WTC11 (cell line): ENCODE data around the gene OVOL3. TPM values are rescaled to one million over a fixed set of nuclear protein-coding genes. Genes with fewer than 3 reads are reported as not detected.

Experiments
- ATAC-seq: fragments of 200-7000 bp; cut with Tn5 transposase; 2 replicates; pipeline ENCODE4 v1.10.0; 2021; ENCODE audit warnings: mild to moderate bottlenecking, moderate library complexity
- CTCF ChIA-PET: fragments of 300-600 bp; sonication (Branson Sonifier 250); formaldehyde crosslinking; loops from one replicate; lab custom pipeline; 2021; ENCODE audit warnings: antibody characterized with exemption; lab: Charles Lee
- POLR2A ChIA-PET: fragments of 350-600 bp; sonication (Branson Sonifier 250); formaldehyde crosslinking; loops from one replicate; lab custom pipeline; 2021; ENCODE audit warnings: antibody characterized with exemption; lab: Charles Lee
- DNase-seq: peaks from one replicate; pipeline ENCODE4 v3.0.0; 2021; ENCODE audit warnings: low spot score
- H3K27ac Mint-ChIP-seq: 2 replicates; pipeline ENCODE4 v1.8.0; 2021; ENCODE audit warnings: mixed read lengths
- H3K27me3 Mint-ChIP-seq: 2 replicates; pipeline ENCODE4 v1.8.0; 2021; ENCODE audit warnings: low read depth, mild to moderate bottlenecking, moderate library complexity, mixed read lengths
- H3K36me3 Mint-ChIP-seq: 2 replicates; pipeline ENCODE4 v1.8.0; 2021; ENCODE audit warnings: mixed read lengths
- H3K4me1 Mint-ChIP-seq: 2 replicates; pipeline ENCODE4 v1.8.0; 2022; ENCODE audit warnings: mixed read lengths
- H3K4me3 Mint-ChIP-seq: 2 replicates; pipeline ENCODE4 v1.8.0; 2021; ENCODE audit warnings: mild to moderate bottlenecking, moderate library complexity, mixed read lengths
- H3K9me3 Mint-ChIP-seq: 2 replicates; pipeline ENCODE4 v1.8.0; 2021; ENCODE audit warnings: mixed read lengths
- ETV6 ChIP-seq: sonication (generic); formaldehyde crosslinking; IDR thresholded peaks from 2 replicates; pipeline ENCODE4 v1.8.1; 2022; ENCODE audit warnings: mild to moderate bottlenecking, missing genetic modification reagents
- FOXJ3 ChIP-seq: sonication (generic); formaldehyde crosslinking; IDR thresholded peaks from 2 replicates; pipeline ENCODE4 v1.9.0; 2021; ENCODE audit warnings: missing genetic modification reagents, mild to moderate bottlenecking, borderline replicate concordance
- HMGA2 ChIP-seq: fragments of 250-450 bp; sonication (Bioruptor Pico); IDR thresholded peaks from 2 replicates; pipeline ENCODE4 v1.4.0; 2021; ENCODE audit warnings: mild to moderate bottlenecking, moderate library complexity
- JUN ChIP-seq: sonication (generic); formaldehyde crosslinking; IDR thresholded peaks from 2 replicates; pipeline ENCODE4 v1.8.0; 2023; ENCODE audit warnings: mild to moderate bottlenecking, missing genetic modification reagents
- NFE2L1 ChIP-seq: sonication (generic); formaldehyde crosslinking; IDR thresholded peaks from 2 replicates; pipeline ENCODE4 v1.8.1; 2023; ENCODE audit warnings: missing genetic modification reagents
- NR1H2 ChIP-seq: sonication (generic); formaldehyde crosslinking; IDR thresholded peaks from 2 replicates; pipeline ENCODE4 v1.9.0; 2021; ENCODE audit warnings: mild to moderate bottlenecking, moderate library complexity, missing genetic modification reagents
- SMAD3 ChIP-seq: sonication (generic); formaldehyde crosslinking; IDR thresholded peaks from 2 replicates; pipeline ENCODE4 v1.8.0; 2022; ENCODE audit warnings: missing genetic modification reagents, mild to moderate bottlenecking, borderline replicate concordance
- SP1 ChIP-seq: sonication (generic); formaldehyde crosslinking; conservative IDR thresholded peaks from 2 replicates; pipeline ENCODE4 v1.8.1; 2022; ENCODE audit warnings: missing genetic modification reagents
- TEAD1 ChIP-seq: sonication (generic); formaldehyde crosslinking; IDR thresholded peaks from 2 replicates; pipeline ENCODE4 v1.8.0; 2022; ENCODE audit warnings: mild to moderate bottlenecking, missing genetic modification reagents
- ZBTB21 ChIP-seq: sonication (generic); formaldehyde crosslinking; IDR thresholded peaks from 2 replicates; pipeline ENCODE4 v1.8.1; 2023; ENCODE audit warnings: mild to moderate bottlenecking, missing genetic modification reagents, borderline replicate concordance
- total RNA-seq: library from RNA; stranded (reverse); gene quantifications from 3 replicates; pipeline ENCODE4 v1.2.3, GENCODE V29; 2021
- TF ChIP-seq, protein P1 (sequence below): sonication (generic); formaldehyde crosslinking; IDR thresholded peaks from 2 replicates; pipeline ENCODE4 v1.8.1; 2023; ENCODE audit warnings: mild to moderate bottlenecking, moderate library complexity, missing genetic modification reagents
- TF ChIP-seq, protein P2 (sequence below): sonication (generic); formaldehyde crosslinking; IDR thresholded peaks from 2 replicates; pipeline ENCODE4 v1.8.0; 2022; ENCODE audit warnings: mild to moderate bottlenecking, missing genetic modification reagents
- TF ChIP-seq, protein P3 (sequence below): sonication (generic); formaldehyde crosslinking; IDR thresholded peaks from 2 replicates; pipeline ENCODE4 v1.8.0; 2022; ENCODE audit warnings: mild to moderate bottlenecking, missing genetic modification reagents
- TF ChIP-seq, protein P4 (sequence below): sonication (generic); formaldehyde crosslinking; IDR thresholded peaks from 2 replicates; pipeline ENCODE4 v1.8.1; 2022; ENCODE audit warnings: mild to moderate bottlenecking, moderate library complexity, missing genetic modification reagents
- TF ChIP-seq, protein P5 (sequence below): sonication (generic); formaldehyde crosslinking; IDR thresholded peaks from 2 replicates; pipeline ENCODE4 v1.8.1; 2023; ENCODE audit warnings: mild to moderate bottlenecking, missing genetic modification reagents
- TF ChIP-seq, protein P6 (sequence below): sonication (generic); formaldehyde crosslinking; IDR thresholded peaks from 2 replicates; pipeline ENCODE4 v1.8.0; 2022; ENCODE audit warnings: mild to moderate bottlenecking, missing genetic modification reagents
- TF ChIP-seq, protein P7 (sequence below): sonication (generic); formaldehyde crosslinking; IDR thresholded peaks from 2 replicates; pipeline ENCODE4 v1.8.1; 2023; ENCODE audit warnings: mild to moderate bottlenecking, missing genetic modification reagents

The OVOL3 gene
- total RNA-seq, 1 experiment from 2014 or later = not detected

DNA sequence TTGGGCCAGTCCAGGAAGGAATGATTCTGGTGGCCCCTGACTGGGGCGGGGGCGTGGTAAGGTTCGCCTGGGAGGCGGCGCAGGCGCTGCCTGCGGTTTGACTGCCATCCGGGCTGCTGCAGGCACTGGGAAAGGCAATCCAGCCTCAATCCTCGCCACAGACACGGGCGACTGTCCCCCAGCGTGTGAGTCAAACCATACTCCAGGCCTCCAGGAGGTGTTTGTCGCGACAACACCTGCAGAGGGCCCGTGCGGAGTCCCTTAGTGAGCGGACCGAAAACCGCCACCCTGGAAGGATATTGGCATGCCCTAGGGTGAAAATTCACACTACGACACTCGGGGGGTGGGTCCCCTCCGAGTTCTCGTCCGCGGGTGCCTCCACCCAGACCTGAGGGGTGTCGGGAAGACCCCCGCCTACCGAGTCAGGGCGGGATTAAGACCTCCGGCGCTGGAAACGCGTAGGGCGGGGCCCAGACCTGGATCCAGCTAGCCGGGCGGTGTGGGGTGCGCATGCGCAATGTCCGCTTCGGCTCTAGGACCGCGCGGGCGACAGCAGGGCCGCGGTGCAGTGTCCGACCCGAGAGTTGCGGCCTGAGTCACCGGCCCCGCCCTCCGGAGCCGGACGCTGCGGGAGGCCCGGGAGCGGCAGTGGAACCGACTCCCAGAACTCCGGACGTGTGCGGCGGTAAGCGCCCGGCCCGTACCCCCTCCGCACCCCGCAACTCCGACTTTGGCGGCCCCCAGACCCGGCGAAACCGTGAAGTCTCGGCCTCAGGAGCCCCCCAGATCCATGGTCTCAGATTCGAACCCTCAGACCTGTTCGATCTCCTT, 28.7 kb downstream of the OVOL3 start, which contains the start of gene CAPNS1 (continued):
- TF ChIP-seq, protein P1, sequence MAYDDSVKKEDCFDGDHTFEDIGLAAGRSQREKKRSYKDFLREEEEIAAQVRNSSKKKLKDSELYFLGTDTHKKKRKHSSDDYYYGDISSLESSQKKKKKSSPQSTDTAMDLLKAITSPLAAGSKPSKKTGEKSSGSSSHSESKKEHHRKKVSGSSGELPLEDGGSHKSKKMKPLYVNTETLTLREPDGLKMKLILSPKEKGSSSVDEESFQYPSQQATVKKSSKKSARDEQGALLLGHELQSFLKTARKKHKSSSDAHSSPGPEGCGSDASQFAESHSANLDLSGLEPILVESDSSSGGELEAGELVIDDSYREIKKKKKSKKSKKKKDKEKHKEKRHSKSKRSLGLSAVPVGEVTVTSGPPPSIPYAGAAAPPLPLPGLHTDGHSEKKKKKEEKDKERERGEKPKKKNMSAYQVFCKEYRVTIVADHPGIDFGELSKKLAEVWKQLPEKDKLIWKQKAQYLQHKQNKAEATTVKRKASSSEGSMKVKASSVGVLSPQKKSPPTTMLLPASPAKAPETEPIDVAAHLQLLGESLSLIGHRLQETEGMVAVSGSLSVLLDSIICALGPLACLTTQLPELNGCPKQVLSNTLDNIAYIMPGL = no peak; the same call in 1 of the 2 replicates
- TF ChIP-seq SP1 (peak; percentile 93), SMAD3 (peak; percentile 84; the same call in 1 of the 2 replicates), FOXJ3 (CRISPR knock-in tag) (no peak), ETV6 (CRISPR knock-in tag) (peak; percentile 84), HMGA2 (CRISPR knock-in tag) (no peak), NR1H2 (CRISPR knock-in tag) (no peak), JUN (CRISPR knock-in tag) (no peak)
- TF ChIP-seq, protein P2, sequence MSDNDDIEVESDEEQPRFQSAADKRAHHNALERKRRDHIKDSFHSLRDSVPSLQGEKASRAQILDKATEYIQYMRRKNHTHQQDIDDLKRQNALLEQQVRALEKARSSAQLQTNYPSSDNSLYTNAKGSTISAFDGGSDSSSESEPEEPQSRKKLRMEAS = peak; percentile 62; the same call in 1 of the 2 replicates
- TF ChIP-seq, protein P3, sequence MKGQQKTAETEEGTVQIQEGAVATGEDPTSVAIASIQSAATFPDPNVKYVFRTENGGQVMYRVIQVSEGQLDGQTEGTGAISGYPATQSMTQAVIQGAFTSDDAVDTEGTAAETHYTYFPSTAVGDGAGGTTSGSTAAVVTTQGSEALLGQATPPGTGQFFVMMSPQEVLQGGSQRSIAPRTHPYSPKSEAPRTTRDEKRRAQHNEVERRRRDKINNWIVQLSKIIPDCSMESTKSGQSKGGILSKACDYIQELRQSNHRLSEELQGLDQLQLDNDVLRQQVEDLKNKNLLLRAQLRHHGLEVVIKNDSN (CRISPR knock-in tag) = no peak
- TF ChIP-seq, protein P4, sequence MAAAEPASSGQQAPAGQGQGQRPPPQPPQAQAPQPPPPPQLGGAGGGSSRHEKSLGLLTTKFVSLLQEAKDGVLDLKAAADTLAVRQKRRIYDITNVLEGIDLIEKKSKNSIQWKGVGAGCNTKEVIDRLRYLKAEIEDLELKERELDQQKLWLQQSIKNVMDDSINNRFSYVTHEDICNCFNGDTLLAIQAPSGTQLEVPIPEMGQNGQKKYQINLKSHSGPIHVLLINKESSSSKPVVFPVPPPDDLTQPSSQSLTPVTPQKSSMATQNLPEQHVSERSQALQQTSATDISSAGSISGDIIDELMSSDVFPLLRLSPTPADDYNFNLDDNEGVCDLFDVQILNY (CRISPR knock-in tag) = peak; percentile 54; the same call in 1 of the 2 replicates
- TF ChIP-seq, protein P5, sequence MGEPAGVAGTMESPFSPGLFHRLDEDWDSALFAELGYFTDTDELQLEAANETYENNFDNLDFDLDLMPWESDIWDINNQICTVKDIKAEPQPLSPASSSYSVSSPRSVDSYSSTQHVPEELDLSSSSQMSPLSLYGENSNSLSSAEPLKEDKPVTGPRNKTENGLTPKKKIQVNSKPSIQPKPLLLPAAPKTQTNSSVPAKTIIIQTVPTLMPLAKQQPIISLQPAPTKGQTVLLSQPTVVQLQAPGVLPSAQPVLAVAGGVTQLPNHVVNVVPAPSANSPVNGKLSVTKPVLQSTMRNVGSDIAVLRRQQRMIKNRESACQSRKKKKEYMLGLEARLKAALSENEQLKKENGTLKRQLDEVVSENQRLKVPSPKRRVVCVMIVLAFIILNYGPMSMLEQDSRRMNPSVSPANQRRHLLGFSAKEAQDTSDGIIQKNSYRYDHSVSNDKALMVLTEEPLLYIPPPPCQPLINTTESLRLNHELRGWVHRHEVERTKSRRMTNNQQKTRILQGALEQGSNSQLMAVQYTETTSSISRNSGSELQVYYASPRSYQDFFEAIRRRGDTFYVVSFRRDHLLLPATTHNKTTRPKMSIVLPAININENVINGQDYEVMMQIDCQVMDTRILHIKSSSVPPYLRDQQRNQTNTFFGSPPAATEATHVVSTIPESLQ = no peak

DNA sequence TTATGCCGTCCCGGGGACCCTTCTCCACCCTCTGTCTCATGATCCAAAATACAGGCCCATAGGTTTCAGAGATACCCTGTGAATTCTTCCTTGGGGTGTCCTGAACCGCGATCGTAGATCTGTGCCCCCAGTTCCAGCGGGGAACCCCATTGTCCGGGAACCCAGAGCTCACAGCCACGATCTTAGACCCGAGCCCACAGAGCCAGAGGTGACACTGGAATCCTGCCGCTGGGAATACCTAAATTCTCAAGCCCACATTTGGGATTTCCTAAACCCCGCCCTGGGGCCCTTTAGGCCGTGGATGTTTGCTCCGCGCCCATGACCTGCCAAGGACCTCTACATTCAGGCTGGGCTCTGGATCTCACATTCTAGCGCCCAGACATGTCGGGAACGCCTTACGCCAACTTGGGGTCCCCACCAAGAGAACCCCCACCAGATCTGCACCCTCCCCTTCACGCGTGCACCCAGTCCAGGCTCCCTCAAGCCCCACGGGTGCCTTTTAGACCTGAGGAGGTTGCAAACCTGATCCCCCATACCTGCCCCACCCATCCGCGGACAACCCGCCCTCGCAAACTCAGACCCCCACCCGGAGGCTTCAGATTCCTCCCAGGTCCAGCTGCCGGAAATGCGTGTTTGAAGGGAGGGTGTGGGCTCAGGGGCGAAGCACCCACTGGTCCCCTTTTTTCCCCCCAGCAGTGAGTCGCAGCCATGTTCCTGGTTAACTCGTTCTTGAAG, 29.5 kb downstream of the OVOL3 start:
- ChIA-PET CTCF (interaction anchor here (0.6 to 2.0 kb wide), 2 partner anchors 12 to 78 kb away, joined by 4 to 18 read pairs; no protein-coding TSS in a partner anchor), POLR2A (interaction anchor here (1.5 to 2.1 kb wide), 2 partner anchors 11 to 13 kb away, joined by 4 to 9 read pairs; no protein-coding TSS in a partner anchor)
- TF ChIP-seq, protein P6, sequence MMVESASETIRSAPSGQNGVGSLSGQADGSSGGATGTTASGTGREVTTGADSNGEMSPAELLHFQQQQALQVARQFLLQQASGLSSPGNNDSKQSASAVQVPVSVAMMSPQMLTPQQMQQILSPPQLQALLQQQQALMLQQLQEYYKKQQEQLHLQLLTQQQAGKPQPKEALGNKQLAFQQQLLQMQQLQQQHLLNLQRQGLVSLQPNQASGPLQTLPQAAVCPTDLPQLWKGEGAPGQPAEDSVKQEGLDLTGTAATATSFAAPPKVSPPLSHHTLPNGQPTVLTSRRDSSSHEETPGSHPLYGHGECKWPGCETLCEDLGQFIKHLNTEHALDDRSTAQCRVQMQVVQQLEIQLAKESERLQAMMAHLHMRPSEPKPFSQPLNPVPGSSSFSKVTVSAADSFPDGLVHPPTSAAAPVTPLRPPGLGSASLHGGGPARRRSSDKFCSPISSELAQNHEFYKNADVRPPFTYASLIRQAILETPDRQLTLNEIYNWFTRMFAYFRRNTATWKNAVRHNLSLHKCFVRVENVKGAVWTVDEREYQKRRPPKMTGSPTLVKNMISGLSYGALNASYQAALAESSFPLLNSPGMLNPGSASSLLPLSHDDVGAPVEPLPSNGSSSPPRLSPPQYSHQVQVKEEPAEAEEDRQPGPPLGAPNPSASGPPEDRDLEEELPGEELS = peak; percentile 35; the same call in 1 of the 2 replicates
- TF ChIP-seq TEAD1 (CRISPR knock-in tag) = 0 out of 2 replicates have a peak, but pooled peaks have one; percentile 10
- TF ChIP-seq ZBTB21 = no peak
- TF ChIP-seq, protein P7, sequence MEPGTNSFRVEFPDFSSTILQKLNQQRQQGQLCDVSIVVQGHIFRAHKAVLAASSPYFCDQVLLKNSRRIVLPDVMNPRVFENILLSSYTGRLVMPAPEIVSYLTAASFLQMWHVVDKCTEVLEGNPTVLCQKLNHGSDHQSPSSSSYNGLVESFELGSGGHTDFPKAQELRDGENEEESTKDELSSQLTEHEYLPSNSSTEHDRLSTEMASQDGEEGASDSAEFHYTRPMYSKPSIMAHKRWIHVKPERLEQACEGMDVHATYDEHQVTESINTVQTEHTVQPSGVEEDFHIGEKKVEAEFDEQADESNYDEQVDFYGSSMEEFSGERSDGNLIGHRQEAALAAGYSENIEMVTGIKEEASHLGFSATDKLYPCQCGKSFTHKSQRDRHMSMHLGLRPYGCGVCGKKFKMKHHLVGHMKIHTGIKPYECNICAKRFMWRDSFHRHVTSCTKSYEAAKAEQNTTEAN = 0 out of 2 replicates have a peak, but pooled peaks have one; percentile 2
- TF ChIP-seq NFE2L1 (CRISPR knock-in tag) = no peak
- Mint-ChIP-seq H3K27ac (peak overlapping the region; percentile 99), H3K4me3 (peak overlapping the region; percentile 99), H3K27me3 (peaks cover 6% of the 10 kb centered on the region), H3K36me3 (peaks cover 27% of the 10 kb centered on the region), H3K9me3 (no peaks in the 10 kb centered on the region), H3K4me1 (peaks cover 14% of the 10 kb centered on the region)
- DNase-seq = peak; percentile 60
- peak; percentile 2; the same call in 1 of the 2 replicates for ATAC-seq
